Fibroblast of skin of abdomen (primary cell): ENCODE measurements around the gene ILK.

Experiments
- DNase-seq: peaks from one replicate; pipeline ENCODE4 v3.0.0-alpha.2; 2013

The ILK gene

GRCh38 chr11:6574816-6575715 is 28.5 kb upstream of the ILK start:
- DNase-seq: no peak

GRCh38 chr11:6576471-6577373 is 26.9 kb upstream of the ILK start:
- peak; percentile 84 for DNase-seq

- DNase-seq: no peak
Measured at GRCh38 chr11:6578134-6578533, 25.4 kb upstream of the ILK start.

- DNase-seq: no peak
Measured at GRCh38 chr11:6579681-6580080, 23.9 kb upstream of the ILK start.

- DNase-seq: no peak
Measured at GRCh38 chr11:6583584-6583983, 20.0 kb upstream of the ILK start.

- DNase-seq: no peak
Measured at GRCh38 chr11:6584528-6584927, 19.0 kb upstream of the ILK start.

- peak; percentile 14 for DNase-seq
Measured at GRCh38 chr11:6586434-6587359, 16.9 kb upstream of the ILK start.

- DNase-seq: no peak
Measured at GRCh38 chr11:6587360-6587953, 16.1 kb upstream of the ILK start.

- no peak for DNase-seq
Measured at GRCh38 chr11:6588018-6588417, 15.6 kb upstream of the ILK start.

- no peak for DNase-seq
Measured at GRCh38 chr11:6594142-6594768, 9.3 kb upstream of the ILK start.

GRCh38 chr11:6596239-6596877 is 7.2 kb upstream of the ILK start:
- DNase-seq: no peak

- DNase-seq: no peak
Measured at GRCh38 chr11:6598555-6598954, 5.0 kb upstream of the ILK start.

- no peak for DNase-seq
Measured at GRCh38 chr11:6599449-6599848, 4.1 kb upstream of the ILK start.

GRCh38 chr11:6599881-6600390 is 3.6 kb upstream of the ILK start:
- no peak for DNase-seq

- no peak for DNase-seq
Measured at GRCh38 chr11:6601041-6601461, 2.5 kb upstream of the ILK start.

GRCh38 chr11:6602096-6602940 is 1.3 kb upstream of the ILK start:
- DNase-seq: no peak

GRCh38 chr11:6604081-6604626 is 580 bp downstream of the ILK start:
- peak; percentile 63 for DNase-seq

- DNase-seq: no peak
Measured at GRCh38 chr11:6604790-6605189, 1.2 kb downstream of the ILK start.

- DNase-seq: peak; percentile 96
Measured at GRCh38 chr11:6606471-6607189, 3.1 kb downstream of the ILK start.
